GM20000 (cell line): Measurements from ENCODE around the gene ABAT.

Experiments used
- DNase-seq: peaks from one replicate; pipeline ENCODE4 v3.0.0; 2012; ENCODE audit warnings: low spot score
- TF ChIP-seq, protein P1 (sequence below): IDR thresholded peaks from 2 replicates; pipeline ENCODE4 v1.5.1; 2012; ENCODE audit warnings: mild to moderate bottlenecking, control low read depth; ENCODE audit errors: extremely low read depth, missing control alignments

ABAT gene

DNA sequence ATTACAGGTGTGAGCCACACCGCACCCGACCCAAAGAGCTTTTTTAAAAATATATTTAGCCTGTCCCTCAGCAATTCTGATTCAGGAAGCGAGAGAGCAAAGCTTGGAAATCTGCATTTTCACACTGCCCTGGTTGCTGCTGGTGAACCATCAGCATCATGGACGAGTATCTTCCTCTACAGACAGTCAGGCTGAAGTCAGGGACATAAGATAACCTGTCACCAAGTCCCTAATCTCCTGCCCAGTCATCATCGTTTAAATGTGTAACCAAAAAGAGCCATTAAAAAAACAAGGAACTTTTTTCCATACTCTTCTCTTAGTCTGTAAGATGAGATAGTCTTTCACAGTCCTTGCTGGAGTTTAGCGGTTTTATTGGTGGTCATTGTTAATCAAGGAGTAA, 129.9 kb downstream of the ABAT start:
- TF ChIP-seq, protein P1, sequence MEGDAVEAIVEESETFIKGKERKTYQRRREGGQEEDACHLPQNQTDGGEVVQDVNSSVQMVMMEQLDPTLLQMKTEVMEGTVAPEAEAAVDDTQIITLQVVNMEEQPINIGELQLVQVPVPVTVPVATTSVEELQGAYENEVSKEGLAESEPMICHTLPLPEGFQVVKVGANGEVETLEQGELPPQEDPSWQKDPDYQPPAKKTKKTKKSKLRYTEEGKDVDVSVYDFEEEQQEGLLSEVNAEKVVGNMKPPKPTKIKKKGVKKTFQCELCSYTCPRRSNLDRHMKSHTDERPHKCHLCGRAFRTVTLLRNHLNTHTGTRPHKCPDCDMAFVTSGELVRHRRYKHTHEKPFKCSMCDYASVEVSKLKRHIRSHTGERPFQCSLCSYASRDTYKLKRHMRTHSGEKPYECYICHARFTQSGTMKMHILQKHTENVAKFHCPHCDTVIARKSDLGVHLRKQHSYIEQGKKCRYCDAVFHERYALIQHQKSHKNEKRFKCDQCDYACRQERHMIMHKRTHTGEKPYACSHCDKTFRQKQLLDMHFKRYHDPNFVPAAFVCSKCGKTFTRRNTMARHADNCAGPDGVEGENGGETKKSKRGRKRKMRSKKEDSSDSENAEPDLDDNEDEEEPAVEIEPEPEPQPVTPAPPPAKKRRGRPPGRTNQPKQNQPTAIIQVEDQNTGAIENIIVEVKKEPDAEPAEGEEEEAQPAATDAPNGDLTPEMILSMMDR: no peak
- DNase-seq: no peak

DNA sequence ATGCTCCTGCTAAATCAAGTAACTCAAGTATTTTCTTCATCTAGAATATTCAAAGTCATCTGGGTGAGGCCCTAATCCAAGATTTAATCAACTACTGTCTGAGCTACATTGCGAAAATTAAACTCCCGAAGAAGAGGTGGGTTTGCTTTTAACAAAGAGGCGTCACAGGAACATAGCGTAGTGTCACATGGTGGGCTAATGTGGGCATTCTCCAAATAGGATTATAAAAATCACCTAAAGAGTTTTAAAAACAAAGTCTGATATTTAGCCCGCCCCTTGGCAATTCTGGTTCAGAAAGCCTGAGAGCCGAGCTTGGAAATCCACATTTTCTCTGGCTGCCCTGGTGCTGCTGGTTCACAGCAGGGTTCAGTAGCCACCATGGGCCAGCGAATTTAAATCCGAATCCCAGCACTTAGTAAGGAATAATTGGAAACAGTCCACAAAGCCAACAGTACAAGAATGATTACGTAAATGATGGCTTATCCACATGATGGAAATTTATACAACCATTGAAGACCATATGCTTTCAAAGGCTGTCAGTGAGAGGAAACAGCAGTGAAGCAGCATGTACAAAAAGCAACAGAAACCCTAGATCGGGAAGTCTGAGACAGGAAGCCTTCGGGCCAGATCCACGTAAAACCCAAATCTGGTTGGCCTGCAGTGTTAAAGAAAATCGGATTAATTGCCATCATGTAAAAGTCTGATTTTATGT, 132.0 kb downstream of the ABAT start:
- DNase-seq: no peak
- TF ChIP-seq, protein P1: no peak

- TF ChIP-seq, protein P1: no peak
These were observed 132.8 kb downstream of the ABAT start for GRCh38 chr16:8807189-8807588.

DNA sequence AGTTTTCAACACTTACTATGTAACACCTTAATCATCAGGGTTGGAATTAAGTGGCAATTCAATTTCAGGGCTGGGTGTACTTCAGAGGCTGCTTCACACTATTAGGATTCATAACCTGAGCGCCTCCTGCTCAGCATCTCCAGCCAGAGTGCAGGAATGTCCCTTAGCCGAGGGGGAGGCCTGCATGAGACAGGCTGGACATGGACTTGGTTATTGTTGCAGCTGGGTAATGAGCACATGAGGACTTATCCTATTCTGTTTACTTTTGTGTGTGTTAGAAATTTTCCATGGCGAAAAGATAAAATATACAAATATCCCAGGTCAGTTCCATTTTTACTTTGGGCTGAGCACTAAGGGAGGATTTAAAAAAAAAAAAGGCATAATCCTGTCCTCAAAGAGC, 133.6 kb downstream of the ABAT start:
- TF ChIP-seq, protein P1: no peak
- DNase-seq: no peak

More at GRCh38 chr16:8807189-8807588, 132.8 kb downstream of the ABAT start:
- DNase-seq: no peak

GRCh38 chr16:8808613-8809353, 134.4 kb downstream of the ABAT start:
- TF ChIP-seq, protein P1: no peak
- DNase-seq: no peak

GRCh38 chr16:8812162-8812843, 137.9 kb downstream of the ABAT start:
- no peak for DNase-seq
- TF ChIP-seq, protein P1: no peak
